ENCODE measurements around the gene CUL1. TPM values are rescaled to one million over a fixed set of nuclear protein-coding genes. Genes with fewer than 3 reads are reported as not detected.

The CUL1 gene
- total RNA-seq, 2 experiments from 2014 or later, result 46.9 to 48.7 TPM

- CTCF ChIA-PET, result interaction anchor here (1.6 kb wide), 1 partner anchor 153 kb away, joined by 3 read pairs; no protein-coding TSS in a partner anchor
Observed at GRCh38 chr7:148809856-148810255, 111.2 kb downstream of the CUL1 start.

GRCh38 chr7:148811892-148812291 lies 113.2 kb downstream of the CUL1 start:
- H3K27ac Mint-ChIP-seq, result no peak overlapping the region
- CTCF ChIA-PET, result interaction anchor here (1.7 kb wide), 1 partner anchor 154 kb away, joined by 5 read pairs; no protein-coding TSS in a partner anchor
- no peak overlapping the region for H3K4me3 Mint-ChIP-seq
- DNase-seq, result no peak
- POLR2A ChIA-PET, result interaction anchor here (1.6 to 2.0 kb wide), 2 partner anchors 10 to 11 kb away, joined by 6 to 7 read pairs; no protein-coding TSS in a partner anchor
- H3K27me3 Mint-ChIP-seq, result no peaks in the 10 kb centered on the region
- H3K9me3 Mint-ChIP-seq, result no peaks in the 10 kb centered on the region
- H3K4me1 Mint-ChIP-seq, result peaks cover 3% of the 10 kb centered on the region
- peaks cover 87% of the 10 kb centered on the region for H3K36me3 Mint-ChIP-seq (ENCODE audit: low read depth)

More at GRCh38 chr7:148809856-148810255, 111.2 kb downstream of the CUL1 start:
- DNase-seq, result no peak
- Mint-ChIP-seq H3K4me1 (peaks cover 3% of the 10 kb centered on the region), H3K4me3 (no peak overlapping the region), H3K27me3 (no peaks in the 10 kb centered on the region), H3K27ac (no peak overlapping the region), H3K9me3 (no peaks in the 10 kb centered on the region), H3K36me3 (ENCODE audit: low read depth) (peaks cover 82% of the 10 kb centered on the region)
- POLR2A ChIA-PET, result interaction anchor here (2.1 kb wide), 1 partner anchor 235 kb away, joined by 4 read pairs; no protein-coding TSS in a partner anchor

GRCh38 chr7:148813890-148814289 lies 115.2 kb downstream of the CUL1 start:
- H3K9me3 Mint-ChIP-seq, result no peaks in the 10 kb centered on the region
- no peak overlapping the region for H3K27ac Mint-ChIP-seq
- H3K27me3 Mint-ChIP-seq, result no peaks in the 10 kb centered on the region
- DNase-seq, result no peak
- ChIA-PET POLR2A (interaction anchor here (1.8 to 2.0 kb wide), 2 partner anchors 9 to 12 kb away, joined by 5 to 7 read pairs; no protein-coding TSS in a partner anchor), CTCF (no interaction called here)
- peaks cover 5% of the 10 kb centered on the region for H3K4me1 Mint-ChIP-seq
- H3K36me3 Mint-ChIP-seq (ENCODE audit: low read depth), result peaks cover 89% of the 10 kb centered on the region
- no peak overlapping the region for H3K4me3 Mint-ChIP-seq

- no peak for DNase-seq
- Mint-ChIP-seq H3K27ac (no peak overlapping the region), H3K27me3 (no peaks in the 10 kb centered on the region), H3K4me1 (peaks cover 5% of the 10 kb centered on the region), H3K36me3 (ENCODE audit: low read depth) (peaks cover 86% of the 10 kb centered on the region), H3K9me3 (no peaks in the 10 kb centered on the region), H3K4me3 (no peak overlapping the region)
- ChIA-PET CTCF (interaction anchor here (0.8 to 1.9 kb wide), 2 partner anchors 148 to 251 kb away, joined by 3 to 7 read pairs; no protein-coding TSS in a partner anchor), POLR2A (interaction anchor here (0.6 to 1.8 kb wide), 3 partner anchors 10 to 17 kb away, joined by 3 to 6 read pairs (median 5); no protein-coding TSS in a partner anchor)
Observed at GRCh38 chr7:148814922-148815559, 116.3 kb downstream of the CUL1 start.

GRCh38 chr7:148815612-148816011 lies 116.9 kb downstream of the CUL1 start:
- POLR2A ChIA-PET, result interaction anchor here (0.6 to 1.8 kb wide), 5 partner anchors 11 to 126 kb away, joined by 3 to 6 read pairs (median 4); no protein-coding TSS in a partner anchor

DNA sequence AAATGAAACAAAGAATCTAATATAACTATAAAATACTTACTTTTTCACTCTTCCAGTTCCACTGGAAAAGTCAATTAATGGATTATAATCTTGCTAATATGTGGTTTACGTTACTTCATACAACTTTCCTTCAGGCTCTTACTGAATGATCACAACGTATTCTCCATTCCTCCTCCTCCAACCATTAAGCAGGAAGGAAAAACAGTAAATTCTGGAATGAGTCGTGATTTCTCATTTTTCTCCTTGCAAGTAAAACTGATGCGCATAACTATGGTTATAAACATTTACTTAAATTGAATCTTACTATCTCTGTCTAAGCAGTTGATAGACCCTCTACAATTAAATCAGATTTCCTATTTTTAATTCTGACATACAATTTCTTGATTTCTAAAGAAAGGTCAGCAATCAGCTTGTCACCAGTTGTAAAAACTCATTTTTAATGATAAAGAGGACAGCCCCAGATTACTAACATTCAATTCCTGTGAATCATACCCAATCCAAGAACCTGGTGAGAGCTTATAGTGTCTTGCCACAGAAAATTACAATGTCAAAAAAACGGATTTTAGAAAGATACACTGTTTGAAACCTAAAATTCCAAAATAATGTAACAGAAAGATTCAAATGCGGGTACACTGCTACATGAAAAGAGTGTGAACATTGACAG lies 121.1 kb downstream of the CUL1 start:
- Mint-ChIP-seq H3K36me3 (ENCODE audit: low read depth) (peaks cover 71% of the 10 kb centered on the region), H3K27ac (no peak overlapping the region), H3K4me3 (no peak overlapping the region), H3K9me3 (no peaks in the 10 kb centered on the region), H3K4me1 (peaks cover 11% of the 10 kb centered on the region), H3K27me3 (no peaks in the 10 kb centered on the region)
- ChIA-PET CTCF (interaction anchor here (0.9 to 2.8 kb wide), 2 partner anchors 147 to 245 kb away, joined by 3 to 9 read pairs; no protein-coding TSS in a partner anchor), POLR2A (interaction anchor here (0.6 kb wide), 1 partner anchor 48 kb away, joined by 3 read pairs; no protein-coding TSS in a partner anchor)
- DNase-seq, result no peak

More at GRCh38 chr7:148815612-148816011, 116.9 kb downstream of the CUL1 start:
- DNase-seq, result no peak
- H3K4me1 Mint-ChIP-seq, result peaks cover 7% of the 10 kb centered on the region
- H3K9me3 Mint-ChIP-seq, result no peaks in the 10 kb centered on the region
- H3K27me3 Mint-ChIP-seq, result no peaks in the 10 kb centered on the region
- no peak overlapping the region for H3K27ac Mint-ChIP-seq
- H3K4me3 Mint-ChIP-seq, result no peak overlapping the region
- CTCF ChIA-PET, result interaction anchor here (0.5 to 1.9 kb wide), 4 partner anchors 126 to 250 kb away, joined by 3 to 7 read pairs (median 4); no protein-coding TSS in a partner anchor
- peaks cover 84% of the 10 kb centered on the region for H3K36me3 Mint-ChIP-seq (ENCODE audit: low read depth)

DNA sequence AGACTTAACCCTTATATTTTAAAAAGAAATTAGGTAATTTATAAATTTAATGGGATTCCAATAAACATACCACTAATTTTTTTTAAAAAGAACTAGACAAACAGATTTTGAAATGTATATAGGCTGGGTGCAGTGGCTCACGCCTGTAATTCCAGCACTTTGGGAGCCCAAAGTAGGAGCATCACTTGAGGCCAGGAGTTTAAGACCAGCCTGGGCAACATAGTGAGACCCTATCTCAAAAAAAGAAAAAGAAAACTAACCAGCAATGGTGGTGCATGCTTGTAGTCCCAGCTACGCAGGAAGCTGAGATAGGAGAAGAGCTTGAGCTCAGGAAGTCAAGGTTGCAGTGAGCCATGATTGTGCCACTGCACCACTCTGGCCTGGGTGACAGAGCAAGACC lies 122.7 kb downstream of the CUL1 start:
- no peak for DNase-seq
- peaks cover 13% of the 10 kb centered on the region for H3K4me1 Mint-ChIP-seq
- H3K27ac Mint-ChIP-seq, result no peak overlapping the region
- no peaks in the 10 kb centered on the region for H3K27me3 Mint-ChIP-seq
- ChIA-PET CTCF (interaction anchor here (1.0 to 2.8 kb wide), 2 partner anchors 142 to 246 kb away, joined by 3 to 9 read pairs; no protein-coding TSS in a partner anchor), POLR2A (interaction anchor here (1.2 kb wide), 1 partner anchor 120 kb away, joined by 3 read pairs; no protein-coding TSS in a partner anchor)
- peaks cover 73% of the 10 kb centered on the region for H3K36me3 Mint-ChIP-seq (ENCODE audit: low read depth)
- no peaks in the 10 kb centered on the region for H3K9me3 Mint-ChIP-seq
- no peak overlapping the region for H3K4me3 Mint-ChIP-seq

DNA sequence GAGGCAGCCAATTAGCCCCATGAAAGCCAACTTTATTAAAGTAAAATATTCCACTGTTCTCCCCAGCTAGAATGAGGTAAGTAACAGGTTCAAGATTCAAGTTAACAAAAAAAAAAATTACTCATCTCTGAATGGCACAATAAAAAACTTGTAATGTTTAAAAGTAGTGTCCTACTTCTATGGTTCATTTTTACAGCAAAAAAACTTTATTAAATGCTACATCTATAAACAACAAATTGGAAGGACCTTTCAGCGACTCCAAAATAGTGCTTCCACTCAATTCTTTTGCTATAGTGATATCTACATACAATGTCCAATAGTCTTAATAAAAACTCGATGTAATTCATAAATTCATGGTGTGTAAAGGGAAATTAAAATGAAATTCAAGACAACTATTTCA lies 126.2 kb downstream of the CUL1 start:
- H3K4me1 Mint-ChIP-seq, result peaks cover 19% of the 10 kb centered on the region
- no peak for DNase-seq
- H3K36me3 Mint-ChIP-seq (ENCODE audit: low read depth), result peaks cover 62% of the 10 kb centered on the region
- no peak overlapping the region for H3K27ac Mint-ChIP-seq
- no peak overlapping the region for H3K4me3 Mint-ChIP-seq
- CTCF ChIA-PET, result no interaction called here
- POLR2A ChIA-PET, result no interaction called here
- H3K9me3 Mint-ChIP-seq, result no peaks in the 10 kb centered on the region
- no peaks in the 10 kb centered on the region for H3K27me3 Mint-ChIP-seq

- POLR2A ChIA-PET, result no interaction called here
- Mint-ChIP-seq H3K27ac (no peak overlapping the region), H3K4me3 (no peak overlapping the region), H3K36me3 (ENCODE audit: low read depth) (peaks cover 57% of the 10 kb centered on the region), H3K9me3 (no peaks in the 10 kb centered on the region), H3K4me1 (peaks cover 19% of the 10 kb centered on the region), H3K27me3 (no peaks in the 10 kb centered on the region)
- CTCF ChIA-PET, result no interaction called here
- no peak for DNase-seq
Observed at GRCh38 chr7:148825338-148825737, 126.6 kb downstream of the CUL1 start.

DNA sequence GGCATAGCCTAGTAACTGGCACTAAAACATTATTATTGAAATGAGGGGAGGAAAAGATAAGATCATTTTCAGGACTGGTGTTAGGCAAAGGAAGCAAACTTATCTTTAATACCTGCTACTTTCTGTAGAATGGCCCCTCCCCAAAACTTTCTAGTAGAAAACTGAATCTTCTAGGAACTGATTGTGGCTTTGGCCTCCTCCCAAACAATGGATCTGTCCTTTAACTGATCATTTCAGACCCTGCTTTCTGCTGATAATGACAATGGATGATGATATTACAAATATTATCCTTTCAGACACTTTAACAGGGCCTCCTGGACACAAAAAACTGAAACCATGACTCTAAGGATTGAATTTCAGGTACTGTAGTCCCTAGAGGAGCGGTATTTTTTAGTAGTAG lies 130.3 kb downstream of the CUL1 start:
- peaks cover 55% of the 10 kb centered on the region for H3K36me3 Mint-ChIP-seq (ENCODE audit: low read depth)
- ChIA-PET POLR2A (no interaction called here), CTCF (no interaction called here)
- no peak overlapping the region for H3K27ac Mint-ChIP-seq
- peaks cover 15% of the 10 kb centered on the region for H3K4me1 Mint-ChIP-seq
- H3K27me3 Mint-ChIP-seq, result no peaks in the 10 kb centered on the region
- H3K9me3 Mint-ChIP-seq, result no peaks in the 10 kb centered on the region
- H3K4me3 Mint-ChIP-seq, result no peak overlapping the region
- DNase-seq, result no peak

DNA sequence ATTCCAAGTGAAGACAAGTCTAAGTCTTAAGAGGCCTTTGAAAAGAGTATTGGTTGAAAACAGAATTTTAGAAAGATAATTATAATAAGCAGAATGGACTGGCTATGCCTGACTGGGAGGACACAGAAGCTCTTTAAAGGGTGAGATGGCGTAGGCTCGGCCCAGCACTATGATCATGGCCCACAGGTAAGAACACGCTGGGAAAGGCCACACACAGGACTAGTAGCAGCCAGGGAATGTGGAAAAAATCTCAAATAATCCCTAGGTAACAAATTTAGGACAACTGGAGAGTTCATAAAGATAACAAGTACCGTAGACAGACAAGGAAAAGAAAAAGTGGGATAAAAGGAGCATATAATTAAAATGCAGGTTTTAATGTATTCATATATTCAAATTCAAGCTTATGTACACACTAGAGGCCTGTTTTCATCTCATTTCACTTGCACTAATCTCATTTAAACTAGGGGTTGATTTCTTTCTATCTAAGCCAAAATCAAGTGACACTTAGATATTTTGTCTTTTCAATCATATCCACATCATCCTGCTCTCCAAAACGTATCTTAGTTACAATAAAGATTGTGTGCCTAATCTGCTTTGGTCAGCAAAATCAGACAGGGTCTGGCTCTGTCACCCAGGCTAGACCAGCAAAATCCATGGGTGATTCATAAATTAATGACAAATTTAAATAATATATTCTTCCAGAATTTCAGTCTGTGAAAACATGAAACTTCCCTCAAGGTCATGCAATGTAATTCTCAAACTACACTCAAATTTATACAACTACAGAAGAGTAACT lies 132.4 kb downstream of the CUL1 start:
- POLR2A ChIA-PET, result interaction anchor here (0.7 to 1.4 kb wide), 5 partner anchors 8 to 111 kb away, joined by 3 to 4 read pairs (median 3); partner anchors contain the start of gene EZH2
- Mint-ChIP-seq H3K4me1 (peaks cover 15% of the 10 kb centered on the region), H3K27me3 (no peaks in the 10 kb centered on the region), H3K36me3 (ENCODE audit: low read depth) (peaks cover 51% of the 10 kb centered on the region), H3K4me3 (no peak overlapping the region), H3K9me3 (no peaks in the 10 kb centered on the region), H3K27ac (no peak overlapping the region)
- DNase-seq, result no peak
- CTCF ChIA-PET, result interaction anchor here (1.5 kb wide), 1 partner anchor 9 kb away, joined by 9 read pairs; no protein-coding TSS in a partner anchor

DNA sequence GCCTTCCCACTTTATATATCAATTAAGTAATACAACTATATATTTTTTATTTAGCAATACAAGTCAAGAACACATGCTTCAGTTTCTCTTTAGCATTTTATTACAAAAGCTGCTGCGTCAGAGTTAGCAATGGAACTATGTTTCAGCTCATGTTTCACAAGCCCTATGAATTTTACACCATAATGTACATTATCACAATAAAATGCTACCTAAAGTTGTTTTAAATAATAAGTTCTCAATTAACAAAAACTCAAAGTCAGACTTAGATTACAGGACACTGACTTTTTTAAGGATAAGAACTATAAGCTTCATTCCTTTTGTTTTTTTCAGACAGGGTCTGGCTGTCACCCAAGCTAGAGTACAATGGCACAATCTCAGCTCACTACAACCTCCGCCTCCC lies 133.1 kb downstream of the CUL1 start:
- Mint-ChIP-seq H3K4me3 (no peak overlapping the region), H3K4me1 (peaks cover 17% of the 10 kb centered on the region), H3K27ac (no peak overlapping the region), H3K9me3 (no peaks in the 10 kb centered on the region), H3K36me3 (ENCODE audit: low read depth) (peaks cover 53% of the 10 kb centered on the region), H3K27me3 (no peaks in the 10 kb centered on the region)
- POLR2A ChIA-PET, result interaction anchor here (0.7 to 1.4 kb wide), 4 partner anchors 9 to 110 kb away, joined by 3 to 4 read pairs (median 4); partner anchors contain the start of gene EZH2
- DNase-seq, result no peak
- CTCF ChIA-PET, result interaction anchor here (0.6 to 1.5 kb wide), 2 partner anchors 10 to 736 kb away, joined by 4 to 9 read pairs; no protein-coding TSS in a partner anchor

All from activated CD4-positive, alpha-beta memory T cell treated with anti-CD3 and anti-CD28 coated beads, Interleukin-2, amount 10 ng/mL, durations not matched to agents 7 days and 5 days (primary cell).